Left lung (tissue), 10 donors: ENCODE measurements around the gene TTL. TPM values are rescaled to one million over a fixed set of nuclear protein-coding genes. Genes with fewer than 3 reads are reported as not detected.
A peak's percentile ranks its signal among the peaks of the same experiment; 100 is the strongest.
"Not testable (repeated sequence)": the region's sequence is repeated elsewhere in the genome, so short reads cannot be mapped to it uniquely, and the experiment has no call there.

Experiments
- ATAC-seq: fragments of 200-7000 bp; cut with Tn5 transposase; one replicate; pipeline ENCODE4 v1.9.1; 2020; ENCODE audit warnings: moderate library complexity
- DNase-seq, 4 donors: peaks; one replicate each; pipeline ENCODE4 v3.0.0-alpha.2; 2013 to 2020
- H3K27ac ChIP-seq, 2 donors: fragments of 200-600 bp; sonication (generic) in 1 of 2; one replicate each; pipeline versions ENCODE4 v1.5.0 to v1.8.0; 2020 to 2021
- H3K27me3 ChIP-seq, 2 donors: fragments of 200-600 bp; sonication (generic) in 1 of 2; one replicate each; pipeline versions ENCODE4 v1.5.0 to v1.8.0; 2020 to 2021
- H3K36me3 ChIP-seq, 2 donors: fragments of 200-600 bp; sonication (generic) in 1 of 2; one replicate each; pipeline versions ENCODE4 v1.5.0 to v1.8.0; 2020 to 2021
- H3K4me1 ChIP-seq, 2 donors: fragments of 200-600 bp; one replicate each; pipeline ENCODE4 v1.8.0; 2021
- H3K4me3 ChIP-seq, 2 donors: fragments of 200-600 bp; sonication (generic) in 1 of 2; one replicate each; pipeline versions ENCODE4 v1.5.0 to v1.8.0; 2020 to 2021; ENCODE audit warnings: mild to moderate bottlenecking in 1 of 2
- H3K9me3 ChIP-seq, 2 donors: fragments of 200-600 bp; sonication (generic) in 1 of 2; one replicate each; pipeline versions ENCODE4 v1.5.0 to v1.8.0; 2020 to 2021
- CTCF ChIP-seq, 2 donors: fragments of 200-600 bp; sonication (generic) in 1 of 2; IDR thresholded peaks; one replicate each; pipeline versions ENCODE4 v1.5.0 to v1.8.0; 2021; ENCODE audit warnings: antibody characterized with exemption in 2 of 2
- intact Hi-C, 2 donors: fragments of 100-400 bp; cut with DNase I; formaldehyde crosslinking; loops; one replicate each; pipeline versions ENCODE4 v1.11.2 to v1.14.2; 2022
- polyA plus RNA-seq, 6 donors: library from polyadenylated mRNA; unstranded; fragments of 120-200 nt; gene quantifications; one replicate each; pipeline ENCODE4 v1.2.1, GENCODE V29; 2013; ENCODE audit not compliant: insufficient read length in 6 of 6
- total RNA-seq, 2 donors: library from RNA; stranded (reverse); fragmentation: NEBNext Ultra II Directional; extraction: Animal tissue kit (Norgen Biotek cat#: 25700); gene quantifications; one replicate each; pipeline ENCODE4 v1.2.1, GENCODE V29; 2021
- donor health status: DM: no; HTN: yes; CAD: no.
- donor health status: DM: no; HTN: no; CAD: no.

The TTL gene
- total and polyA plus RNA-seq, 8 donors: 40.1 to 62.3 (median 52.7) TPM

- Histone ChIP-seq H3K27ac (no peak overlapping the region), H3K4me1 (peaks cover under 1 to 9% of the 10 kb centered on the region in 2 donors), H3K36me3 (peaks cover 0 to 22% of the 10 kb centered on the region in 2 donors), H3K27me3 (no peaks in the 10 kb centered on the region), H3K4me3 (no peak overlapping the region), H3K9me3 (no peaks in the 10 kb centered on the region)
- intact Hi-C loops: no loop called here
- DNase-seq (no peak), ATAC-seq (no peak)
- TF ChIP-seq CTCF (IDR thresholded peaks at IDR 0.05): no peak
Measured at GRCh38 chr2:112493048-112493447, 11.1 kb downstream of the TTL start.

GRCh38 chr2:112493858-112494648, 12.1 kb downstream of the TTL start:
- Histone ChIP-seq H3K36me3 (peaks cover 0 to 22% of the 10 kb centered on the region in 2 donors), H3K27me3 (no peaks in the 10 kb centered on the region), H3K9me3 (no peaks in the 10 kb centered on the region), H3K4me1 (peaks cover 0 to 9% of the 10 kb centered on the region in 2 donors), H3K27ac (no peak overlapping the region), H3K4me3 (no peak overlapping the region)
- DNase-seq (no peak), ATAC-seq (peak; percentile 59)
- intact Hi-C loops: no loop called here
- TF ChIP-seq CTCF (IDR thresholded peaks at IDR 0.05): no peak

GRCh38 chr2:112494828-112495227, 12.9 kb downstream of the TTL start:
- DNase-seq (no peak), ATAC-seq (no peak)
- no peak for TF ChIP-seq CTCF (IDR thresholded peaks at IDR 0.05)
- Histone ChIP-seq H3K36me3 (peaks cover 0 to 22% of the 10 kb centered on the region in 2 donors), H3K27me3 (no peaks in the 10 kb centered on the region), H3K4me3 (no peak overlapping the region), H3K4me1 (peaks cover 0 to 9% of the 10 kb centered on the region in 2 donors), H3K9me3 (no peaks in the 10 kb centered on the region), H3K27ac (no peak overlapping the region)
- intact Hi-C loops: no loop called here

- peaks cover 0 to 22% of the 10 kb centered on the region in 2 donors for H3K36me3 ChIP-seq
- H3K27ac ChIP-seq, ATAC-seq, H3K9me3 ChIP-seq, H3K27me3 ChIP-seq, H3K4me3 ChIP-seq, H3K4me1 ChIP-seq, DNase-seq, intact Hi-C loops: not testable (repeated sequence)
Measured at GRCh38 chr2:112495878-112496277, 13.9 kb downstream of the TTL start.

- intact Hi-C loops, H3K4me1 ChIP-seq, H3K27ac ChIP-seq, H3K27me3 ChIP-seq, H3K9me3 ChIP-seq, DNase-seq, H3K4me3 ChIP-seq: not testable (repeated sequence)
- peaks cover 0 to 19% of the 10 kb centered on the region in 2 donors for H3K36me3 ChIP-seq
- ATAC-seq: peak; percentile 91
- TF ChIP-seq CTCF (IDR thresholded peaks at IDR 0.05): peak in 1 of 2 donors; percentile 20
Measured at GRCh38 chr2:112500850-112501484, 19.0 kb downstream of the TTL start.

- DNase-seq, H3K4me1 ChIP-seq, H3K27me3 ChIP-seq, H3K4me3 ChIP-seq, H3K27ac ChIP-seq, intact Hi-C loops, ATAC-seq, H3K9me3 ChIP-seq: not testable (repeated sequence)
- H3K36me3 ChIP-seq: peaks cover 0 to 23% of the 10 kb centered on the region in 2 donors
Measured at GRCh38 chr2:112509239-112509998, 27.5 kb downstream of the TTL start.
